GM21390 (cell line): Measurements from ENCODE around the gene UBIAD1.

Experiments
- ATAC-seq: cut with Tn5 transposase; IDR thresholded peaks from one replicate; pipeline ENCODE4 v1.9.1; 2021; ENCODE audit not compliant: unreplicated experiment

The UBIAD1 gene

DNA sequence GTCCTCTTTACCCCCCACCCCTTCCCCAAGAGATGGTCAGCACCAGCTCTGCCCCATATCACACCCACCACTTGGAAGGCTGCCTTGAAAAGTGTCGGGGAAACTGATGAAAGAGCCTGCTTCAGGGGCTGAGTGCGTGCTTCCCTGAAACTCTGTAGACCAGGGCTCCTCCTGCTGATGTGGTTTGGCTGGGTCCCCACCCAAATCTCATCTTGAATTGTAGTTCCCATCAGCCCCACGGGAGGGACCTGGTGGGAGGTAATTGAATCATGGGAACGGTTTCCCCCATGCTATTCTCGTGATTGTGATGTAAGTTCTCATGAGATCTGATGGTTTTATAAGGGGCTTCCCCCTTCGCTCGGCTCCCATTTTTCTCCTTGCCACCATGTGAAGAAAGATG is 36.4 kb downstream of the UBIAD1 start:
- no peak for ATAC-seq

DNA sequence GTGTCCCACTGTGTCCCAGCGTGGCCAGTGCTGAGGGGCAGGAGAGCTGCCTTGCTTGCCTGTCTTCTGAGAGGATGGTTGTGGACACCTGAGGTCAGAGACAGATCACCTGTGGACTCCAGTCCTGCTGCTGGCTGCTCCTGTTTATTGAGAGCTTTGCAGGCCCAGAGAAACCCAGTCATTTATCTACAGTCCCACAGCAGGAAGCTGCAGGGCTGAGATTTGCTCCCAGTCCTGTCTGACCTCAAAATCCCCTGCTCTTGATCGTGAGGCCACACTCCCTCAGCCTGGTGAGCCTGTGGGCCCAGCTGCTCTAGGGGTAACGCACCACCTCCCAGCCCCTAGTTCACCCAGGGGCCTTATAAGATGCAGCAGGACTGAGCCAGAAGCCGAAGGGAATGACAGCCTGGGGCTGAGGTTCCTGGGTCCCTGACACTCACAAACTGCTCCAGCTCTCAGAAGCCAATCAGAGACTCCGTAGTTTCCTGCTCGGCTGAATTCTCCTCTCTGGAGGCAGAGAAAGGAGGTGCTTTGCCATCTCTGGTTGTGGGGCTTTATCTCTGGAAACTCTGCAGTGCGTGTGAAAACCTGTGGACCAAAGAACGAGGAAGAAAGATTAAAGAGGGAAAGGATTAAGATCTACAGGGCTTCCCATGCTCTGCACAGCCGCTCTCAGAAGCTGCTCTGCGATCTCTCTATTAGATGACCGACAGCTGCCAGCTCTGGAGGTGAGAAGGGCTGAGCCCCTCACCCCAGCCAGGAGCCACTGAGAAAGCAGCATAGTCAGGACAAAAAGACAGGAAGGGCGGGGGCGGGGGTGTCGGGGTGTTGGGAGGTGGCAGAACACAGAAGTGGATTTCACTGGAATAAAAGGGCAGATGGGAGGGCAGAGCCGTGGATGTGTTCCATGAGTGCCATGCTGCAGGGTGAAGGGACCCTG is 39.1 kb downstream of the UBIAD1 start:
- ATAC-seq: no peak

GRCh38 chr1:11314959-11315358 is 42.0 kb downstream of the UBIAD1 start:
- ATAC-seq: no peak

GRCh38 chr1:11316701-11317100 is 43.7 kb downstream of the UBIAD1 start:
- ATAC-seq: no peak

GRCh38 chr1:11318982-11319381 is 46.0 kb downstream of the UBIAD1 start:
- no peak for ATAC-seq

GRCh38 chr1:11320153-11320936 is 47.3 kb downstream of the UBIAD1 start:
- no peak for ATAC-seq

GRCh38 chr1:11321656-11322491 is 48.9 kb downstream of the UBIAD1 start:
- no peak for ATAC-seq

DNA sequence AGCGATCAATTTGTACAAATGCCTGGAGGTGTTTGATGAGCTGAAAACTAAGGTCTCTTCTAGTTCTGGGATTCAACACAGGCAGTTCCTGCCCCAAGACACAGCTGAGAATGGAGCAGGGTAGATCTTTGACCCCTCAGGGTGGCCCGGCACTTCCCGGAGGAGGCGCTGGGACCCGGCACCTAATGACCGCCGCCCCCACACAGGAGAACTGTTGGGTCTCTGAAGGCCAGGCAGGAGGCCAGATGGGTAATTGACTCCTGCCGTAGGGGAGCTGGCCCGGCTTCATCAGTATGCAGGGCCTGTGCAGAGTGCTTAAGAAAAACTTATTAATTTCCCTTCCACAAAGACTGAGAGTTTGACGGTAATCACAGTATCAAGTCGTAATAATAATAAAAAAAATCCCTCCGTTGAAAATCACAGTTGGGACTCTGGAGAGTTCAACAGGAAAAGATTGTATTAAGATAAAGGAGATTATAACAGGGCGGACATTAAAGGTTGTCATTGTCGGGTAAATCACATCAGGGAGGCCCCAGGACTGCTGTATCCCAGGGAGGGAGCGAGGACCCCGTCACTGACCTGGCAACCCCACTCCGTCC is 51.7 kb downstream of the UBIAD1 start:
- no peak for ATAC-seq

DNA sequence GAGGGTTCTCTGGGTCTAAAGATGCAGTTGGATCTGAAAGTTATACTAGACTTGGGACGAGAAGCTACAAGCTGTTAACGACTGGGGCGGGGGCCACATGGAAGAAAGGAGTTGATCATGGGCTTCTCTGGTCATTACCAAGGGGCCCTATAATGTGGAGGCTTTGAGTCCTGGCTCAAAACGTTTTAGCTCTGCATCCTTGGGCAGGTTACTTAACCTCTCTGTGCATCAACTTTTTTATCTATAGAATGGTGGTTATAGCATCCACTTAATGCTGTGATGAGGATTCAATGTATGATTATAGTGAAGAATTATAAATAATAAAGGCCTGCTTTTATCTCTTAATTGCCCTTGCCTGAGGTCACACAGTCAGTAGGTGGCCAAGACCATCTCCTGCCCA is 53.1 kb downstream of the UBIAD1 start:
- ATAC-seq: no peak

GRCh38 chr1:11328444-11328843 is 55.4 kb downstream of the UBIAD1 start:
- no peak for ATAC-seq

DNA sequence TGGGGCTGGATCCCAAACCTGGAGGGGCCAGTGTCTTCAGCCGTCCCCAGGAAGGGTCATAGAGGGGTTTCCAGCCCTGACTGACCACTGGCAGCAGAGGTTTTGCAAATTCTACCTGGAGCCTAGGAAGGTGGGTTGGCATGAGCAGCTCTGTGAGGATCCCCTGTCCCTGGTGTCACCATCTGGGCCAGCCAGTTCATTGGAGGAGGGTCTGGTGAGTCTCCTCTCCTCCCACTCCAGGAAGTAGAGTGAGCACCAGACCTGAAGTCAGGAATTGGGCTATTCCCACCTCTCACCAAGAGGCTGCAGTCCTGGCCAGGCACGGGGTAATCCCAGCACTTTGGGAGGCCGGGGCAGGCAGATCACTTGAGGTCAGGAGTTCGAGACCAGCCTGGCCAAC is 57.4 kb downstream of the UBIAD1 start:
- no peak for ATAC-seq

DNA sequence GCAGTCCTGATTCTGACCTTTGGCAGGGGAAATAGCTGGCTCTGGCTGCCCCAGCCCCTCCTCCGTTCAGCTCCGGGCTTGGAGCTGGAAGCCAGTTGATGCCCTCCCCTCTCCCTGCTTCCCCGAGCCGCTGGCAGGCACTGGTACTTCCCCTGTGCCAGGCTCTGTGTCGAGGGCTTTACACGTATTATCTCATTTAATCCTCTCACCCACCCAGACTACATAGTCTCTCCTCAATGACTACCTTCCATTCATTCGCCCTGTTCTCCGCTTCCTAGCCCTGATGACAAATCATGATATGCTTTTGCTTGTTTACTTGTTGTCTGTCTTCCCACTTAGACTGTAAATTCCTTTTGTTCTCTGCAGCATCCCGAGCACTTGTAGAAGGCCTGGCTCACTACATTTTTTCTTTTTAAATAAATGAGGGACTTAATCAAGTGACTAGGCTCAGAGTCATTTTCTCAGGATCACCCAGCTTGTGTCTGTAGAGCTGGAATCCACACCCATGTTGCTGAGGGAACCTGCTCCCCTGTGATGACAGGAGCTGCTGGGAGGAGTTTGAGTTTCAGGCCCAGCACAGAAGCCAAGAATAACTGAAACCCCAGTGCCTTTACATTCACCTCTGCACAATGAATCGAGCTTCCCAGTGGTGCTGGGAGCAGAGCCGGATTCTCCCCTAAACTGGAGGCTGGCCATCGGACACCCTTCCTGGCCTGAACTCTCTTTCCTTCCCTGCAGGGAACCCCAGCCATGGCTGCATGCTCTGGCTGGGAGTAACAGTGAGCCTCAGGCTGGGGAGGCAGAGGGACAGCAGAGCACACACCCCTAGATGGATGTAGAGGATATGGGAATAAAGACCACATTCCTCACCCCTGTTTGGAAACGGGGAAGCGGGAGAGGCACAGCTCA is 58.3 kb downstream of the UBIAD1 start:
- ATAC-seq: no peak

GRCh38 chr1:11331945-11332546 is 59.0 kb downstream of the UBIAD1 start:
- no peak for ATAC-seq

DNA sequence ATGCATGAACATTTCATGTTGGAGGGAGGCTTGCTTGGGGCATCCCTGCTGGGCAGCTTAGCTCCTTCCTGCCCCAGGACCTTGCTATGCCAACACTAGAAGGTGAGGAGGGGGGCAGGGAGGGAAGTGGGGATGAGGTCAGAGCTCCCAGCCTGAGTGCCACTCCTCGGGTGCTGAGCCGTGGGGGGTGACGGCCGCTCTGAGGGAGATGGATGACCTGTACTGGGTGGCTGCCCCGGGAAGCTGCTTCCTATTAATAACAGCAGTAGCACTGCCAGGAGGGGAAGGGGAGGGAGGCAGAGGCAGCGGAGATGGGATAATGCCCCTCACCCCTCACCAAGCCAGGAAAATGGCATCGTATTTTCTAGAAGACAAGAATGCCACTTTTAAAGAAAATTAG is 60.6 kb downstream of the UBIAD1 start:
- ATAC-seq: no peak

GRCh38 chr1:11334261-11334804 is 61.3 kb downstream of the UBIAD1 start:
- ATAC-seq: no peak

DNA sequence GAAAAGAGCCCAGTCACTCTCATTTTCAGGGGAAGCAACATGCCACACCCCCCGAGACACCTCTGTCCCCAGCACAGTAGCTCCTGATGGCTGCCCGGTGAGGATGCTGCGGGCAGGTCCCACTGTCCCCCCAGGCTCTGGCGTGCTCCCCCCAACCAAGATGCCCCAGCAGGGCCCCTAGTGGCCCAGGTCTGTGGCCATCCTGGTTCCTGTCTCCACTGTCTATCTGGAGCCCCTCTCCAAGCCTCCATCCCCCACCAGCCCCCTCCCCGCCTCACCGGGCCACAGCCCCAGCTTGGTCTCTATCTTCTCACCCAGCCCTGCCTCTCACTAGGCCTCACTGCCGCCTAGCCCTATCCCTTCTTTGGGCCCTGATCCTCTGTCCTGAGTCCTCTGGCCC is 61.8 kb downstream of the UBIAD1 start:
- no peak for ATAC-seq

GRCh38 chr1:11335417-11336056 is 62.5 kb downstream of the UBIAD1 start:
- peak; percentile 83 for ATAC-seq

GRCh38 chr1:11337580-11338073 is 64.6 kb downstream of the UBIAD1 start:
- no peak for ATAC-seq
